Measurements from ENCODE around the gene ARSB. TPM values are rescaled to one million over a fixed set of nuclear protein-coding genes. Genes with fewer than 3 reads are reported as not detected.
"Not testable (repeated sequence)": the region's sequence is repeated elsewhere in the genome, so short reads cannot be mapped to it uniquely, and the experiment has no call there.

ARSB gene
- total RNA-seq, 1 donor from 2014 or later, result 11.6 TPM

- intact Hi-C loops (cut with micrococcal nuclease), result no loop called here
These were observed 26.3 kb downstream of the ARSB start for GRCh38 chr5:78958672-78959445.

GRCh38 chr5:78956901-78957300, 28.2 kb downstream of the ARSB start:
- intact Hi-C loops (cut with micrococcal nuclease), result no loop called here

GRCh38 chr5:78953092-78953800, 31.9 kb downstream of the ARSB start:
- intact Hi-C loops (cut with micrococcal nuclease), result no loop called here

GRCh38 chr5:78930721-78931120, 54.4 kb downstream of the ARSB start:
- intact Hi-C loops (cut with micrococcal nuclease), result no loop called here

- intact Hi-C loops (cut with micrococcal nuclease), result no loop called here
These were observed 55.3 kb downstream of the ARSB start for GRCh38 chr5:78929833-78930232.

- intact Hi-C loops (cut with micrococcal nuclease), result no loop called here
These were observed 57.3 kb downstream of the ARSB start for GRCh38 chr5:78927657-78928282.

GRCh38 chr5:78926252-78926651, 58.9 kb downstream of the ARSB start:
- intact Hi-C loops (cut with micrococcal nuclease), result no loop called here

GRCh38 chr5:78925129-78925876, 59.8 kb downstream of the ARSB start:
- intact Hi-C loops (cut with micrococcal nuclease), result no loop called here

GRCh38 chr5:78923622-78923970, 61.5 kb downstream of the ARSB start:
- intact Hi-C loops (cut with micrococcal nuclease), result no loop called here

GRCh38 chr5:78922879-78923621, 62.1 kb downstream of the ARSB start:
- intact Hi-C loops (cut with micrococcal nuclease), result no loop called here

- intact Hi-C loops (cut with micrococcal nuclease), result no loop called here
These were observed 64.5 kb downstream of the ARSB start for GRCh38 chr5:78920604-78921003.

GRCh38 chr5:78919796-78920195, 65.3 kb downstream of the ARSB start:
- intact Hi-C loops (cut with micrococcal nuclease), result no loop called here

- intact Hi-C loops (cut with micrococcal nuclease), result no loop called here
These were observed 69.1 kb downstream of the ARSB start for GRCh38 chr5:78916044-78916443.

- intact Hi-C loops (cut with micrococcal nuclease), result no loop called here
These were observed 69.9 kb downstream of the ARSB start for GRCh38 chr5:78915170-78915569.

- intact Hi-C loops (cut with micrococcal nuclease), result no loop called here
These were observed 72.3 kb downstream of the ARSB start for GRCh38 chr5:78912811-78913210.

GRCh38 chr5:78912085-78912771, 72.9 kb downstream of the ARSB start:
- intact Hi-C loops (cut with micrococcal nuclease), result no loop called here

- intact Hi-C loops (cut with micrococcal nuclease), result not testable (repeated sequence)
These were observed 75.7 kb downstream of the ARSB start for GRCh38 chr5:78909224-78909983.

- intact Hi-C loops (cut with micrococcal nuclease), result no loop called here
These were observed 76.7 kb downstream of the ARSB start for GRCh38 chr5:78908173-78909061.

All from T-helper 2 cell treated with Interferon-gamma antibody and Interleukin-4, amounts not matched to agents 100 ng/mL and 5 ng/mL, for 36 hours (primary cell).